Measurements from ENCODE around the gene PLAC1. TPM values are rescaled to one million over a fixed set of nuclear protein-coding genes. Genes with fewer than 3 reads are reported as not detected.

PLAC1 gene
- total and polyA plus RNA-seq, 4 donors = 0.31 to 0.63 (median 0.47) TPM; not detected in 1

DNA sequence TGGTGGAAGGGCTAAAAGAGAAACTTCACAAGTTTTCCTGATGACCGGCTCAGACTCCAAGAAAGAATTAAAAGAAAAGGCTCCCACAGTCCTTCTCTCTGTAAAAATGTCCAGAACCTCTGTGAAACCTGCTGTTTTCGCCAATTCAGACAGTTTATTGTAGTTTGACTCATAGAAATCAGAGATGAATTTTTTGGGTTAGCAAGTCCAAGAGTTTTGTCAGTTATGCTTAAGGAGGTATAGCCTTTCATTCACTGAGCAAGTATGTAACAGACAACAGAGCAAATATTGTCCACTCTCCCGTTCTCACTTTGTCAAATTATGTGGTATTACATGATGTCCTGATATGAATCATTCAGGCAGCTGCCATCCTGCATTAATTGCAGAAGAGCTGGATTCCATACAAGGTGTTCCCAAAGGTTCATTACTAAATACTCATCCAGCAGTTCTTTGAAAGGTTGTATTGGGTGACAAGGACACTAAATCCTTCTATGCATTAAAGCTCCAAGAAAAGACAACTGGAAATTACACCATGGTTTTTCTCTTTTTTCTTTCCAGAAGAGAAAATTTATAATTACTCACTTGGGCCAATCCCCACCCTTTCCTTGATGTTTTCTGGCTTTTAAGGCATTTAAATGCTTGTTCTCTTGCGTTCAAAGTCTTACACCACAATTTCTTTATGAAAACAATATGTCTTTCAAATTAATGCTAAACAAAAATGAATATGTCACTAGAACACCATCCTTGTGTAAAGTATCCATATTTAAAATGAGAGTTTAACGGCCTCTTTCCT, 30.0 kb upstream of the PLAC1 start:
- no peak for DNase-seq
- H3K4me1 ChIP-seq (ENCODE audit: control insufficient read depth in 5 of 5, insufficient read depth in 5 of 5, low read length in 5 of 5) = peaks cover 0 to 3% (median 0%) of the 10 kb centered on the region in 5 donors
- no peaks in the 10 kb centered on the region for H3K9me3 ChIP-seq (ENCODE audit: control insufficient read depth in 4 of 4, insufficient read depth in 3 of 4, low read length in 3 of 4)
- H3K4me3 ChIP-seq = no peak overlapping the region
- no peak for TF ChIP-seq CTCF (IDR thresholded peaks at IDR 0.05; ENCODE audit: control extremely low read depth, extremely low read depth)
- H3K9ac ChIP-seq (ENCODE audit: insufficient read depth in 1 of 2, low read length in 2 of 2) = no peak overlapping the region
- H3K27ac ChIP-seq (ENCODE audit: low read depth in 1 of 2, low read length in 1 of 2) = no peak overlapping the region
- H3K36me3 ChIP-seq (ENCODE audit: control insufficient read depth in 4 of 4, insufficient read depth in 4 of 4, low read length in 4 of 4) = no peaks in the 10 kb centered on the region
- H3K27me3 ChIP-seq (ENCODE audit: control insufficient read depth in 3 of 3, insufficient read depth in 3 of 3, low read length in 2 of 3) = peaks cover 0 to 5% (median 2%) of the 10 kb centered on the region in 3 donors
- no peak for ATAC-seq (ENCODE audit: insufficient read depth, low FRiP score)
- 74 to 97% methylated on average over 5 of the region's 5 CpGs for WGBS, 2 donors

DNA sequence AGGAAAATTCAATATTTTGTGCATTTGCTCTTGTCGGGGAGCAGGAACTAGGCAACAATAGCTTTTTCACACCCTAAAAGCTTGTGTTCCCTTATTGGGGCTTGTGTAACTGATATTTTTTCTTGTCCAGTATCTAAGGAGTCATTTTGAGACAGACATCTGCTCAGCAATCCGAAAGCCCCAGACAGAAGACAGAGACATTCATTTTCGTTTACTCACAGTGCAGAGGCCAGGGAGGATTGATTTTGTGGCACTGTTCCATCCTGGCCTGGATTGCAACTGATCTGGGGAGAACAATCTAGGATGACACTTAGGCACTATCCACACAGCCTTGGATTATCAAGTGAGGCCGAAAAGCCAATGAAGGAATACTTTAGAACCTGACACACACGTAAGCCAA, 27.4 kb upstream of the PLAC1 start:
- no peak for DNase-seq
- H3K9ac ChIP-seq (ENCODE audit: insufficient read depth in 1 of 2, low read length in 2 of 2) = no peak overlapping the region
- WGBS, 2 donors = 83 to 98% methylated on average over 5 of the region's 5 CpGs
- H3K9me3 ChIP-seq (ENCODE audit: control insufficient read depth in 4 of 4, insufficient read depth in 3 of 4, low read length in 3 of 4) = no peaks in the 10 kb centered on the region
- no peak overlapping the region for H3K4me3 ChIP-seq
- TF ChIP-seq CTCF (IDR thresholded peaks at IDR 0.05; ENCODE audit: control extremely low read depth, extremely low read depth) = no peak
- H3K27ac ChIP-seq (ENCODE audit: low read depth in 1 of 2, low read length in 1 of 2) = no peak overlapping the region
- no peaks in the 10 kb centered on the region for H3K36me3 ChIP-seq (ENCODE audit: control insufficient read depth in 4 of 4, insufficient read depth in 4 of 4, low read length in 4 of 4)
- peaks cover 0 to 7% (median 2%) of the 10 kb centered on the region in 3 donors for H3K27me3 ChIP-seq (ENCODE audit: control insufficient read depth in 3 of 3, insufficient read depth in 3 of 3, low read length in 2 of 3)
- H3K4me1 ChIP-seq (ENCODE audit: control insufficient read depth in 5 of 5, insufficient read depth in 5 of 5, low read length in 5 of 5) = no peaks in the 10 kb centered on the region
- no peak for ATAC-seq (ENCODE audit: insufficient read depth, low FRiP score)

DNA sequence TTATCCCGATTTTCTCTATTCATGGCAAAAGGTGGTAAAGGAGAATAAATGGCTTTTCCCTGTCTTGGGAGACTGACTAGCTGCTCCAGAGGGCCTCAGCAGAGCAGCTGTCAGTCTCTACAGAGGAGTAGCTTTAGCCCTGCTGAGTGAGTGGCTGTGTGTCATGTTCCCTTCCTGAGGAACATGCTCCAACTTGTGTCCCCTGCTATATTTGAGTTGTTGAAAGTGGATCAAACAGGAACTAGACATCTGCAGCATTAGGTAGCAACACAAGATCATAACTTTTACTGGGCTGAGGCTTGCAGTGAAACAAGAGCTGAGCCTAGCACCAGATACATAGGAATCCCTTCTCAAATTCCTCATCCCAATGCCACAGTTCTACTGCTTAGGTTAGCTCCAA, 26.7 kb upstream of the PLAC1 start:
- no peak for TF ChIP-seq CTCF (IDR thresholded peaks at IDR 0.05; ENCODE audit: control extremely low read depth, extremely low read depth)
- Histone ChIP-seq H3K4me3 (no peak overlapping the region), H3K4me1 (ENCODE audit: control insufficient read depth in 5 of 5, insufficient read depth in 5 of 5, low read length in 5 of 5) (no peaks in the 10 kb centered on the region), H3K36me3 (ENCODE audit: control insufficient read depth in 4 of 4, insufficient read depth in 4 of 4, low read length in 4 of 4) (no peaks in the 10 kb centered on the region), H3K9me3 (ENCODE audit: control insufficient read depth in 4 of 4, insufficient read depth in 3 of 4, low read length in 3 of 4) (no peaks in the 10 kb centered on the region), H3K27ac (ENCODE audit: low read depth in 1 of 2, low read length in 1 of 2) (no peak overlapping the region), H3K9ac (ENCODE audit: insufficient read depth in 1 of 2, low read length in 2 of 2) (no peak overlapping the region), H3K27me3 (ENCODE audit: control insufficient read depth in 3 of 3, insufficient read depth in 3 of 3, low read length in 2 of 3) (peaks cover 0 to 7% (median 5%) of the 10 kb centered on the region in 3 donors)
- DNase-seq (no peak), ATAC-seq (ENCODE audit: insufficient read depth, low FRiP score) (no peak)
- WGBS, 2 donors = 63 to 93% methylated on average over 1 of the region's 1 CpG
